NCI-H2107 treated with DMSO at 0.1 percent for 48 hours (cell line): Measurements from ENCODE around the gene GRIK1.
"Not testable (repeated sequence)": the region's sequence is repeated elsewhere in the genome, so short reads cannot be mapped to it uniquely, and the experiment has no call there.

Experiments
- DNase-seq: peaks from one replicate; lab custom pipeline; 2025; ENCODE audit not compliant: unreplicated experiment; lab: John Stamatoyannopoulos, UW

Gene GRIK1

GRCh38 chr21:29939924-29940275 lies at the start of gene GRIK1:
Gene GRIK1 (minus strand): TSS chr21:29939996.
- no peak for DNase-seq

DNA sequence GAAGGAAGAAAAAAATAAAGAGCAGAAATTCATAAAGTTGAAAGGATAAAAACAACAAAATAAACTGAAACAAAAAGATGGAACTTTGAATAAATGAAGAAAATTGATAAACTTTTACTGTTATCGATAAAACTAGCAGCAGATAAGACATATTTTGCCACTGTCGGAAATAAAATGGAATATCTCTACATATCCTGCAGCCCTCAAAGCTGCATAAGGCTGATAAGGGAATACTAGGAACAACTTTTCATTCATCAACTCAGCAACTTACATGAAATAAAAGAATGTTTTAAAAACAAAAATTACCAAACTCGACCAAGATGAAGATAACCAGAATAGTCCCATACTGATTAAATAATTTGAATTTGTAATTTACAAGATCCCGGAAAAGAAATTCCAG lies 48.0 kb upstream of the GRIK1 start:
- DNase-seq: no peak

GRCh38 chr21:29985866-29986265 lies 46.1 kb upstream of the GRIK1 start:
- no peak for DNase-seq

- no peak for DNase-seq
These were observed 39.2 kb upstream of the GRIK1 start for GRCh38 chr21:29979043-29979442.

- no peak for DNase-seq
These were observed 36.0 kb upstream of the GRIK1 start for GRCh38 chr21:29975776-29976175.

DNA sequence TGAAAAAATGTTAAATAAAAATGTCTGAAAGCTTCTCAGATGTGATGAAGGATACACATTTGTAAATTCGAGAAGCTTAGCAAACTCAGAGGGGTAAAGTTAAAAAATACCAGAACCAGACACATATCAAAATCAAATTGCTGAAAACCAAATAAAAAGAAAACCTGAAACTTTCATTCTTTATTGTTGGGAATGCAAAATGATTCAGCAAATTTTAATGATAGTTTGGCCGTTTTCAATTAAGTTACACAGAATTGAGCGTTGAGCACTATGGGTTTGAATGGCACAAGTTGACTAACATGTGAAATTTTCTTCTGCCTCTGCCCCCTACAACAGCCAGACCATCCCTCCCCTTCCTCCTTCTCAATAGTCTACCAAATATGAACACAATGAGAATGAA lies 33.5 kb upstream of the GRIK1 start:
- DNase-seq: no peak

GRCh38 chr21:29961291-29962027 lies 21.7 kb upstream of the GRIK1 start:
- DNase-seq: no peak

DNA sequence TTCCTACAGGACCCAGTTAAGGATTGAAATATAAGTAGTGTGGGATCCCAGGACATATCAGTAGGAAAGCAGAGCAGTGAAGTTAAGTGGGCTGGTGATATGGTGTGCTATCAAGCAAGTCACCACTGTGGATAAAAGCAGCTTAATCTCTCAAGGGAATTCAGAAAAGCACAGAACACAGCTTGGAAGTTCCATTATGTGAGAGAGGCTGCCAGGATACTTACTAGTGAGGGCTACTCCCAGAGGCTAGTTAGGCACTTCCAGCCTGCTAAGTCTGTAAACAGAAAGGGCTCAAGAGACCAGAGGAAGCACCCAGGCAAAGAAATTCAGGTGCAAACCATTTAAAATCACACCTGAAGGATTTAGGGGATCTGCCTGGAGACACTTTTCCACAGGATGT lies 18.8 kb upstream of the GRIK1 start:
- DNase-seq: no peak

GRCh38 chr21:29958035-29958434 lies 18.2 kb upstream of the GRIK1 start:
- not testable (repeated sequence) for DNase-seq

DNA sequence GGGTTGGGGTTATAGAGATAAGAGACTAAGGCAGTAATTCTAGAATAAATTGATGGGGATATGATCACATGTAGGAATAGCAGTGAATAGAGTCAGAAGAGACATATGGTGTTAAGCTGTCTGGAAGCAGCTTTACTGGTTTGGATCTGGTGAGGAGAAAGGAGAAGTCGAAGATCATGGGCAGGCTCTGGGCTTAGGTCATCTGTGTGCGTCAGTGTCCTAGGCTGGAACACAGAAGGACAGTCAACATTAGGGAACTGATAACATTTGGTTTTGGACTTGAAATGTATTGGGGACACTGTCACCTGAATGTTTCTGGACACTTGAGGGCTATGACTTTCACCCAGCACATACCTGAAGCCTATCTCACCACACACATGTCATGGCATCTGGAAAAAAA lies 13.9 kb upstream of the GRIK1 start:
- DNase-seq: no peak

DNA sequence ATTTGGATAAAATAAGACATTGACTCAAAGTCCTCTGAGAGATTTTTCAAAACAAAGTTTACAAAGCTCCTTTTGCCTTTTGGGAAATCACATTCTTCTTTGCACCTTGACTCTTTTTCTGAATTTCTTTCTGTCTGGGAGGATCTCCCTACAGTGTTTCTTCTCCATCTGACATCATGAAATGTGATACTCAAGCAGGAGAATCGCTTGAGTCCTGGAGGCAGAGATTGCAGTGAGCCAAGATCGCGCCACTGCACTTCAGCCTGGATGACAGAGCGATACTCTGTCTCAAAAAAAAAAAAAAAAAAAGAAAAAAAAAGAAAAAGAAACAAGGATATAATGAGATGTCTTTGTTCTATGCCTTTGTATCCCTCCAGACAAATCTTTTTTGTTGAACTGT lies 13.3 kb upstream of the GRIK1 start:
- DNase-seq: no peak

GRCh38 chr21:29951911-29952310 lies 12.1 kb upstream of the GRIK1 start:
- no peak for DNase-seq

DNA sequence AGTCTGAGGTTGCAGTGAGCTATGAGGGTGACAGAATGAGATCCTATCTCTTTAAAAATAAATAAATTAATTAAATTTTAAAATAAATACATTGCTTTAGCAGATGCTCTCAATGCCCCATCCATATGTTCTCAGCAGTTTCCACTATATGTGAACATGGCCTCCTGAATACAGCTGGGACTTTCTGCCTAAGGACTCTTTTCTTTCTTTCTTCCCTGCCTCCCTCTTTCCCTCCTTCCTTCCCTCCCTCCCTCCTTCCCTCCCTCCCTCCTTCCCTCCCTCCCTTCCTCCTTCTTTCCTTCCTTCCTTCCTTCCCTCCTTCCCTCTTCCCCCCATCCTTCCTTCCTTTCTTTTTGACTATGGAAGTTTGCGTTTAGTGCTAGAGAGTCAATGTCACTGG lies 10.2 kb upstream of the GRIK1 start:
- DNase-seq: no peak

GRCh38 chr21:29947119-29947518 lies 7.3 kb upstream of the GRIK1 start:
- no peak for DNase-seq

DNA sequence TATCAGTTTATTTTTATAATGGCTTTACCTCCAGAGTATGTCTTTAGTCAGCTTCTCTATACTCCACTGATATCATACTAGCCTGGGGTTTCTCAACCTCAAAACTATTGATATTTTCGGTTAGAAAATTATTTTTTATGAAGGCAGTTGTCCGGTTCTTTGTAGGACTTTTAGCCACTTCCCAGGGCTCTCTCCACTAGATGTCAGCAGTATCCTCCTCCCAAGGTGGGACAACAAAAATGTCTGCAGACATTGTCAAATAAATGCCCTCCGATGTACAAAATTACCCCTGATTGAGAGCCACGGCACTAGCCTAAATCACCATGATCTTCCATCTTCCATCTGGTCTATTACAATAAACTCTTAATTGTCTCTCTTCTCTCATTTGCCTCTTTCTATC lies 4.1 kb upstream of the GRIK1 start:
- no peak for DNase-seq

DNA sequence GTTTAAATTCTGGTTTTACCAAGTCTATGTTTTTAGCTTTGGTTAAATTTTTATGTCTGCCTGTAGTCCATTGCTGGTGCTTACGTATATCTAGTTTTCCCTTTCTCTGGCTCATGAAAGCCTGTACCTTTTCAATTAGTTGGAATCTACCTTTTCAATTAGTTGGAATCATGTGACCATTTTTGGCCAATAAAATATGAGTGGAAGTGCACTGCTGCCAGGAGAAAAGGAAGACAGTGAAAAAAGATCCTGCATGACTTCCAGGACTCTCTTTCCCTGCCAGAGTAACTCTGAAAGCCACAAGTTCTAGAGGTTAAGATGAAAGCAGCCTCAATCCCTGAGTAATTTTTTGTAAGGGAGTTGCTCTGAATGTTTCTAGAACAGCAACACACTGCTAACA lies 2.2 kb upstream of the GRIK1 start:
- no peak for DNase-seq

GRCh38 chr21:29940991-29941390 lies 1.2 kb upstream of the GRIK1 start:
- DNase-seq: no peak

DNA sequence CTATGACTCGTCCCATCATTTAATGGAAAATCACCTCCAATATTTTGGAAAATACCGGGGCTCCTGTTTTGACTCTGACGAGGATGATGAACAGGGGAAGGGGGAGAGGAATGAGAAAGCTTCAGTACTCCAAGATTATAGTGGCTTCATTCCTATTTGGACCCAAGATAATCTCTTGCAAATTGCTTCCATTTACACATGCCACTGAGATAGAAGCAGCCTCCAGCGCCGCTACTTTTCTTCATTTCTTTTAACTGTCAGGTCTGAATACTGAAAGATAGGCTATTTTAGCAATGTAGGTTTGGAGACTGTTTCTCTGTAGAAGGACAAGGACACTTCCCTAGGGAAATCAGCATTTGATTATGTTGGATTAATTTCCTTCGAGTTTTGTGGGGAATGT lies 565 bp upstream of the GRIK1 start:
- no peak for DNase-seq

GRCh38 chr21:29939104-29939923 lies 482 bp downstream of the GRIK1 start:
- DNase-seq: no peak

- DNase-seq: no peak
These were observed 1.1 kb downstream of the GRIK1 start for GRCh38 chr21:29938776-29939103.

DNA sequence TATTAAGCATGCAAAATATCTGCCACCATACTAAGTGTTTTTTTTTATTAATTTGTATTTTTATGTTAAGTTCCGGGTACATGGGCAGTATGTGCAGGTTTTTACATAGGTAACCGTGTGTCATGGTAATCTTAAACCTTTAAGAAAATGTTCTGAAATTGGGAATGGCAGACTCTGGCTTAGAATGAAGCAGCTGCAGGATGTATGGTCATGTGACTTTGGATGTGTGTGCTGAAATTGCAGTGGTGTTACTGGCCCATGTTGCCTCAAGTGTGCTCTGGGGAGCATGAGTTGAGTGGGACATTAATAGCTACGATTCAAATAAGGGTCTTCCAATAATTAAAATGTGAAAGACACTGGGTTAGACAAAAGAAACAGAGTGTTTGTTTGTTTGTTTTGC lies 6.7 kb downstream of the GRIK1 start:
- DNase-seq: no peak

- DNase-seq: no peak
These were observed 11.3 kb downstream of the GRIK1 start for GRCh38 chr21:29928537-29928936.

DNA sequence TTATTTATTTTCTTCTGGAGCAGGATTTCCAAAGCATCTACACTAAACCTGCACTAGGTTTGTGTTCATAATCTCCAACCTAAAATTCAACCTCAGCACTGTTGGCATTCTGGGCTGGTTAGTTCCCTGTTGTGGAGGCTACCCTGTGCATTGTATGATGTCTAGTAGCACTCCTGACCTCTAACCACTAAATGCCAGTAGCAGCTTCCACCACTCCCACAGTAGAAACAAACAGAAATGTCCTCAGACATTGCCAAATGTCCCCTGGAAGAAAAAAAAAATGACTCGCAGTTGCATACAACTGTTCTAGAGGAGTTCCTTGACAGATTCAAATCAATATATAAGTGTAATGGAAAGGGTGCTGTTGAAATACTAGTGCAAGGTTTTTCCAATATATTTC lies 18.9 kb downstream of the GRIK1 start:
- no peak for DNase-seq
